ENCODE measurements around the gene ASNS.
"Not testable (repeated sequence)": the region's sequence is repeated elsewhere in the genome, so short reads cannot be mapped to it uniquely, and the experiment has no call there.

Gene ASNS

GRCh38 chr7:97872025-97872669, at the start of gene ASNS:
Gene ASNS, minus strand, starts transcription at chr7:97872408. Its CDS starts 3,252 bp downstream, at chr7:97869156.
- DNase-seq (ENCODE audit: low read depth in 1 of 2, low spot score in 1 of 2): peak; percentile 64 to 83

- not testable (repeated sequence) for DNase-seq (ENCODE audit: low read depth in 1 of 2, low spot score in 1 of 2)
These were observed 49.0 kb upstream of the ASNS start for GRCh38 chr7:97921254-97921653.

GRCh38 chr7:97915267-97915666, 43.1 kb upstream of the ASNS start:
- DNase-seq (ENCODE audit: low read depth in 1 of 2, low spot score in 1 of 2): not testable (repeated sequence)

GRCh38 chr7:97912294-97912693, 40.1 kb upstream of the ASNS start:
- not testable (repeated sequence) for DNase-seq (ENCODE audit: low read depth in 1 of 2, low spot score in 1 of 2)

- DNase-seq (ENCODE audit: low read depth in 1 of 2, low spot score in 1 of 2): not testable (repeated sequence)
These were observed 24.7 kb upstream of the ASNS start for GRCh38 chr7:97896893-97897292.

- not testable (repeated sequence) for DNase-seq (ENCODE audit: low read depth in 1 of 2, low spot score in 1 of 2)
These were observed 19.5 kb upstream of the ASNS start for GRCh38 chr7:97891721-97892120.

GRCh38 chr7:97879527-97879926, 7.3 kb upstream of the ASNS start:
- not testable (repeated sequence) for DNase-seq (ENCODE audit: low read depth in 1 of 2, low spot score in 1 of 2)

- not testable (repeated sequence) for DNase-seq (ENCODE audit: low read depth in 1 of 2, low spot score in 1 of 2)
These were observed 2.7 kb upstream of the ASNS start for GRCh38 chr7:97874894-97875293.

- DNase-seq (ENCODE audit: low read depth in 1 of 2, low spot score in 1 of 2): no peak
These were observed 1.4 kb upstream of the ASNS start for GRCh38 chr7:97873606-97874005.

GRCh38 chr7:97871659-97872024, 566 bp downstream of the ASNS start:
- peak in 1 of 2 donors; percentile 12 for DNase-seq (ENCODE audit: low read depth in 1 of 2, low spot score in 1 of 2)

- no peak for DNase-seq (ENCODE audit: low read depth in 1 of 2, low spot score in 1 of 2)
These were observed 3.4 kb downstream of the ASNS start for GRCh38 chr7:97868788-97869187.

GRCh38 chr7:97868314-97868713, 3.9 kb downstream of the ASNS start:
- no peak for DNase-seq (ENCODE audit: low read depth in 1 of 2, low spot score in 1 of 2)

GRCh38 chr7:97865104-97865503, 7.1 kb downstream of the ASNS start:
- no peak for DNase-seq (ENCODE audit: low read depth in 1 of 2, low spot score in 1 of 2)

- no peak for DNase-seq (ENCODE audit: low read depth in 1 of 2, low spot score in 1 of 2)
These were observed 12.5 kb downstream of the ASNS start for GRCh38 chr7:97859606-97860204.

GRCh38 chr7:97858221-97858620, 14.0 kb downstream of the ASNS start:
- DNase-seq (ENCODE audit: low read depth in 1 of 2, low spot score in 1 of 2): no peak

- DNase-seq (ENCODE audit: low read depth in 1 of 2, low spot score in 1 of 2): no peak
These were observed 14.7 kb downstream of the ASNS start for GRCh38 chr7:97857544-97857943.

- DNase-seq (ENCODE audit: low read depth in 1 of 2, low spot score in 1 of 2): no peak
These were observed 20.5 kb downstream of the ASNS start for GRCh38 chr7:97851683-97852082.

GRCh38 chr7:97850262-97851031, 21.8 kb downstream of the ASNS start:
- DNase-seq (ENCODE audit: low read depth in 1 of 2, low spot score in 1 of 2): not testable (repeated sequence)

GRCh38 chr7:97847791-97848190, 24.4 kb downstream of the ASNS start:
- no peak for DNase-seq (ENCODE audit: low read depth in 1 of 2, low spot score in 1 of 2)

GRCh38 chr7:97846945-97847344, 25.3 kb downstream of the ASNS start:
- DNase-seq (ENCODE audit: low read depth in 1 of 2, low spot score in 1 of 2): no peak

- no peak for DNase-seq (ENCODE audit: low read depth in 1 of 2, low spot score in 1 of 2)
These were observed 26.5 kb downstream of the ASNS start for GRCh38 chr7:97845622-97846203.

- no peak for DNase-seq (ENCODE audit: low read depth in 1 of 2, low spot score in 1 of 2)
These were observed 28.2 kb downstream of the ASNS start for GRCh38 chr7:97844036-97844435.
